Middle frontal gyrus (tissue), 1 donor: ENCODE data around the gene ICA1L.

Experiments used
- DNase-seq: peaks from one replicate; pipeline ENCODE4 v3.0.0-alpha.2; 2015; ENCODE audit warnings: low spot score; ENCODE audit errors: extremely low spot score

Gene ICA1L

GRCh38 chr2:202782940-202783558 lies 88.5 kb downstream of the ICA1L start:
- DNase-seq = no peak

- no peak for DNase-seq
These were observed 91.0 kb downstream of the ICA1L start for GRCh38 chr2:202780514-202781021.

GRCh38 chr2:202778217-202778616 lies 93.3 kb downstream of the ICA1L start:
- DNase-seq = no peak

- no peak for DNase-seq
These were observed 97.5 kb downstream of the ICA1L start for GRCh38 chr2:202774104-202774503.

GRCh38 chr2:202773301-202773973 lies 98.1 kb downstream of the ICA1L start:
- DNase-seq = no peak

GRCh38 chr2:202771741-202772460 lies 99.7 kb downstream of the ICA1L start:
- no peak for DNase-seq

- DNase-seq = no peak
These were observed 100.2 kb downstream of the ICA1L start for GRCh38 chr2:202771336-202771735.

- DNase-seq = no peak
These were observed 102.4 kb downstream of the ICA1L start for GRCh38 chr2:202769201-202769600.

- no peak for DNase-seq
These were observed 103.3 kb downstream of the ICA1L start for GRCh38 chr2:202768273-202768672.

GRCh38 chr2:202765436-202765835 lies 106.1 kb downstream of the ICA1L start:
- DNase-seq = no peak

- no peak for DNase-seq
These were observed 106.6 kb downstream of the ICA1L start for GRCh38 chr2:202764991-202765390.

- DNase-seq = no peak
These were observed 107.7 kb downstream of the ICA1L start for GRCh38 chr2:202763916-202764315.

- DNase-seq = no peak
These were observed 109.0 kb downstream of the ICA1L start for GRCh38 chr2:202762556-202762955.

GRCh38 chr2:202760848-202761247 lies 110.7 kb downstream of the ICA1L start:
- no peak for DNase-seq

- no peak for DNase-seq
These were observed 113.0 kb downstream of the ICA1L start for GRCh38 chr2:202758604-202759003.

- DNase-seq = no peak
These were observed 113.4 kb downstream of the ICA1L start for GRCh38 chr2:202758128-202758527.

GRCh38 chr2:202757339-202757738 lies 114.2 kb downstream of the ICA1L start:
- no peak for DNase-seq

- DNase-seq = no peak
These were observed 115.0 kb downstream of the ICA1L start for GRCh38 chr2:202756598-202756997.

GRCh38 chr2:202754936-202755335 lies 116.6 kb downstream of the ICA1L start:
- DNase-seq = no peak

GRCh38 chr2:202752071-202752470 lies 119.5 kb downstream of the ICA1L start:
- DNase-seq = no peak

- DNase-seq = no peak
These were observed 120.7 kb downstream of the ICA1L start for GRCh38 chr2:202750763-202751427.

GRCh38 chr2:202749477-202749876 lies 122.1 kb downstream of the ICA1L start:
- no peak for DNase-seq
